ENCODE results near the gene TBC1D8B. TPM values are rescaled to one million over a fixed set of nuclear protein-coding genes. Genes with fewer than 3 reads are reported as not detected.

The TBC1D8B gene
- total and polyA plus RNA-seq, 2 donors (not counting 1 experiment from before 2014, with no cell fraction given) = 0.46 to 9.1 TPM

- Histone ChIP-seq H3K4me2 (replicated peaks; ENCODE audit: low read depth, low read length, poor library complexity, severe bottlenecking) (no peak overlapping the region), H3K9ac (ENCODE audit: low read length) (no peak overlapping the region), H3K36me3 (replicated peaks in 1 of 2; ENCODE audit: control extremely low read depth in 1 of 2, control insufficient read depth in 1 of 2, extremely low read depth in 1 of 2, insufficient read depth in 2 of 2, low read length in 1 of 2) (no peaks in the 10 kb centered on the region), H3K4me1 (ENCODE audit: control insufficient read depth in 2 of 2, insufficient read depth in 2 of 2, low read length in 2 of 2) (no peaks in the 10 kb centered on the region), H3K9me3 (ENCODE audit: control extremely low read depth in 1 of 3, control insufficient read depth in 2 of 3, insufficient read depth in 1 of 3, low read length in 2 of 3) (no peaks in the 10 kb centered on the region), H4K20me1 (ENCODE audit: control insufficient read depth, insufficient read depth, low read length, poor library complexity, severe bottlenecking) (no peaks in the 10 kb centered on the region), H3K4me3 (ENCODE audit: control extremely low read depth in 1 of 5, extremely low read depth in 1 of 5, insufficient read depth in 1 of 5, low read depth in 2 of 5, low read length in 4 of 5) (no peak overlapping the region), H3K27me3 (replicated peaks in 1 of 4; ENCODE audit: control extremely low read depth in 1 of 4, control insufficient read depth in 3 of 4, insufficient read depth in 4 of 4, low read length in 3 of 4) (no peaks in the 10 kb centered on the region), H3K79me2 (ENCODE audit: control insufficient read depth, insufficient read depth, low read length) (no peaks in the 10 kb centered on the region), H2AFZ (ENCODE audit: insufficient read depth, low read depth, low read length, poor library complexity, severe bottlenecking) (no peak overlapping the region), H3K27ac (ENCODE audit: low read length in 2 of 2) (no peak overlapping the region)
- Mint-ChIP-seq H3K4me3 (no peak overlapping the region), H3K9me3 (ENCODE audit: insufficient read depth) (no peaks in the 10 kb centered on the region), H3K27ac (no peak overlapping the region), H3K4me1 (no peaks in the 10 kb centered on the region), H3K27me3 (no peaks in the 10 kb centered on the region)
- DNase-seq = no peak
- POLR2A ChIA-PET = no interaction called here
- no peak for TF ChIP-seq CTCF (IDR thresholded peaks at IDR 0.05)
- TF ChIP-seq EZH2 (IDR thresholded peaks at IDR 0.05; ENCODE audit: borderline replicate concordance, insufficient read depth, low read depth, low read length, poor library complexity, severe bottlenecking) = no peak
- CTCF ChIA-PET = interaction anchor here (2.3 kb wide), 1 partner anchor 10 kb away, joined by 10 read pairs; no protein-coding TSS in a partner anchor
- intact Hi-C loops (cut with micrococcal nuclease) = no loop called here
- 90% methylated on average over 2 of the region's 5 CpGs for WGBS (ENCODE audit: insufficient coverage)
- ATAC-seq (ENCODE audit: low read depth) = no peak
Measured at GRCh38 chrX:106903856-106904528, 101.5 kb downstream of the TBC1D8B start.

GRCh38 chrX:106905064-106905708, 102.7 kb downstream of the TBC1D8B start:
- Histone ChIP-seq H3K79me2 (ENCODE audit: control insufficient read depth, insufficient read depth, low read length) (no peaks in the 10 kb centered on the region), H3K36me3 (replicated peaks in 1 of 2; ENCODE audit: control extremely low read depth in 1 of 2, control insufficient read depth in 1 of 2, extremely low read depth in 1 of 2, insufficient read depth in 2 of 2, low read length in 1 of 2) (no peaks in the 10 kb centered on the region), H3K4me2 (replicated peaks; ENCODE audit: low read depth, low read length, poor library complexity, severe bottlenecking) (no peak overlapping the region), H3K4me1 (ENCODE audit: control insufficient read depth in 2 of 2, insufficient read depth in 2 of 2, low read length in 2 of 2) (no peaks in the 10 kb centered on the region), H2AFZ (ENCODE audit: insufficient read depth, low read depth, low read length, poor library complexity, severe bottlenecking) (no peak overlapping the region), H3K4me3 (ENCODE audit: control extremely low read depth in 1 of 5, extremely low read depth in 1 of 5, insufficient read depth in 1 of 5, low read depth in 2 of 5, low read length in 4 of 5) (no peak overlapping the region), H3K27me3 (replicated peaks in 1 of 4; ENCODE audit: control extremely low read depth in 1 of 4, control insufficient read depth in 3 of 4, insufficient read depth in 4 of 4, low read length in 3 of 4) (no peaks in the 10 kb centered on the region), H3K27ac (ENCODE audit: low read length in 2 of 2) (no peak overlapping the region), H3K9ac (ENCODE audit: low read length) (no peak overlapping the region), H3K9me3 (ENCODE audit: control extremely low read depth in 1 of 3, control insufficient read depth in 2 of 3, insufficient read depth in 1 of 3, low read length in 2 of 3) (no peaks in the 10 kb centered on the region), H4K20me1 (ENCODE audit: control insufficient read depth, insufficient read depth, low read length, poor library complexity, severe bottlenecking) (no peaks in the 10 kb centered on the region)
- ChIA-PET CTCF (interaction anchor here (2.3 kb wide), 1 partner anchor 11 kb away, joined by 10 read pairs; no protein-coding TSS in a partner anchor), POLR2A (no interaction called here)
- no peak overlapping the region for H3K27ac Mint-ChIP-seq
- no peak overlapping the region for H3K4me3 Mint-ChIP-seq
- no peak for DNase-seq
- no peak for ATAC-seq (ENCODE audit: low read depth)
- no CpG with 5 or more reads among the region's 5 CpGs for WGBS (ENCODE audit: insufficient coverage)
- no peaks in the 10 kb centered on the region for H3K4me1 Mint-ChIP-seq
- H3K27me3 Mint-ChIP-seq = no peaks in the 10 kb centered on the region
- intact Hi-C loops (cut with micrococcal nuclease) = no loop called here
- TF ChIP-seq CTCF (IDR thresholded peaks at IDR 0.05) (no peak), EZH2 (IDR thresholded peaks at IDR 0.05; ENCODE audit: borderline replicate concordance, insufficient read depth, low read depth, low read length, poor library complexity, severe bottlenecking) (no peak)
- no peaks in the 10 kb centered on the region for H3K9me3 Mint-ChIP-seq (ENCODE audit: insufficient read depth)
